SK-MEL-5 (cell line): ENCODE measurements around the gene SLC5A10. TPM values are rescaled to one million over a fixed set of nuclear protein-coding genes. Genes with fewer than 3 reads are reported as not detected.

Experiments
- DNase-seq: peaks from one replicate; pipeline ENCODE4 v3.0.0-alpha.2; 2016; ENCODE audit warnings: low read depth, low spot score
- in situ Hi-C: cut with HindIII; loops from 2 replicates; pipeline ENCODE4 v1.10.0; 2016; ENCODE audit warnings: low sequenced_read_pairs, high pct_unique_total_duplicates, low pct_unique_long_range_greater_than_20kb
- total RNA-seq: library from RNA; depleted of rRNA; stranded (reverse); fragments of >200 nt; shearing (Covaris generic); gene quantifications from 2 replicates; pipeline ENCODE4 v1.2.3, GENCODE V29; 2014

SLC5A10 gene
- total RNA-seq, 1 experiment from 2014 or later, result 0.11 TPM

DNA sequence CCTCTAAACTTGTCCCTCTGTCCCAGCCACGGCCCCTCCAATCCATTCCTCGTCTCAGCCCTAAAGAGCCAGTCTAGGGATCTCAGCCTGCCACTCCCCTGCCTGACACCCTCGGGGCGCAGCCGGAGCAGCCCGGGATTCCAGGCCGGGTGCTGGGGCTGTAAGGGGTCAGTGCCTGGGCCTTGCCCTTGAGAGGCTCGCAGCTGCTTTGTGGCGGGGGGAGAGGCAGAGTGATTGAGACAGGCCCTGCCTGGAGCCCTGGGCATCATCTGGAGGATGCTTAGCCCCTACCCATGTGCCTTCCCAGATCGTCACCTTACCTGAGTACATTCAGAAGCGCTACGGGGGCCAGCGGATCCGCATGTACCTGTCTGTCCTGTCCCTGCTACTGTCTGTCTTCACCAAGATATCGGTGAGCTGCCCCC lies 8.3 kb downstream of the SLC5A10 start:
- DNase-seq, result no peak

DNA sequence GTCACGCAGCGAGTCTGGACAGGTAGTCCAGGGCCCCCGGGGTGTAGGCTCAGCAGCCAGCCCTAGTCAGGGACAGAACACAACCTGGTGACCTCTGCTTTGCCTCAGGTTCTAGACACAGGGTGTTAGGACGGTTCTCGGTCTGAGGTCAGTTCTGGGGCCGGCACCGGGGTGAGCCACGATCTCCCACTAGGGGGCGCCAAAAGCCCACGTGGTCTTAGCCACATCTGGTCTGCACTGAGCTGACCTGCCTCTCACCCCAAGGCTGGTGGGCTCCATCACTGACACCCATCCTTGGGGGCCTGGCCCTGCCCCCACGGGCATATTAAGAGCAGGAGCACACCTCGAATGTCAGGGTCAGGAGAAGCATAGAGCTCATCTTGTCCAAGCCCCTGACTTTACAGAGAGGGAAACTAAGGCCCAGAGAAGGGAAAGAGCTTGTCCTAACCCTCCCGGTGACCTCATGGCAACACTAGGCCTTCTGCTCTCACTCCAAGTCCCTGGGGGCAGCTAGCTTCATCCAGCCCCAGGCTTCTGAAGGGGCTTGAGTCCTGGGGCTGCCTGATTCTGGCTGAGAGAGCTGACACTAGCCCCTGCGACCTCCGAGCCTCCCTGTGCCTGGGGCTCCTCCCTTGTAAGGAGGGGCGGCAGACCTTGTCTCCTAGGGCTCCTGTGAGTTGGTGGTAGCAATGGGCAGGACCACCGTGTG lies 9.0 kb downstream of the SLC5A10 start:
- in situ Hi-C loops, result no loop called here

More for the DNA sequence above, 8.3 kb downstream of the SLC5A10 start:
- in situ Hi-C loops, result no loop called here

DNA sequence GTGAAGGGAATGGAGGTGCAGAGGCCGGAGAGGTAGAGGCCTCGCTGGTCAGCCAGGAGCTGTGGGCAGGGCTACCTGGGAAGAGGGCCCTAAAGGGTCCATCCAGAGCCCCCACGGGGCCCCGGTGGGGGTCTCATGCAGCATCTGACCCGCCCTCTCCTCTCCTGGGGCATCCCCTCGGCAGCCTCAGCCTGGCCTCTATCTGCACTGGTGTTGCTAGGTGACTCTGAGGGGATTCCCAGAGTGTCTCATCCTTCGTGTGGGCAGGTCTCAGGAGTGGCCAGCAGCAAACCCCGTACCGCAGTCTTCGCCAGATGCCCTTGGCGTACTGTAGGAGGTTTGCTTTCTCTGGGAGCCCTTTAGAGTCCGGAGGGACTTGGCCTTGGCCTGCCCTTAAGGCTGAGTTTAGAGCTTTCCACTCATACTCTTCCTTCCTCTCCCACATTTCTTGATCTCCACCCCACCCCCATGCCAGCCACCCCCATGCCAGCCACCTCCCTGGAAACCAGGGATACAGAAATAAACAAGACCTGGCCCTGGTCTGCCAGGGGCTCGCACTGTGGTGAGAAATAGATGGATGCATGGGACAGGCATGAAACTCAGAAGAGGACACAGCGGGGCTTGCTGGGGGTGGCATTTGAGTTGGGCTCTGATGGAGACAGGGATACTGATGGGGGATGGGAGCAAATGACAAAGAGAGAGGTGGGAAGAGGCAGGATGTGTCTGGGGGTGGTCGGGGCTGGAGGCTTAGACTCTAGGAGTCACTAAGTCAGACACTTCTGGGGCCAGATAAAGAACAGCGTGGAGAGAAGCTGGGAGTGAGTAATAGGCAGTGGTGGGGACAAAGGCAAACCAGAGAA lies 9.9 kb downstream of the SLC5A10 start:
- in situ Hi-C loops, result no loop called here
- DNase-seq, result no peak

More for the DNA sequence above, 9.0 kb downstream of the SLC5A10 start:
- peak; percentile 75 for DNase-seq

DNA sequence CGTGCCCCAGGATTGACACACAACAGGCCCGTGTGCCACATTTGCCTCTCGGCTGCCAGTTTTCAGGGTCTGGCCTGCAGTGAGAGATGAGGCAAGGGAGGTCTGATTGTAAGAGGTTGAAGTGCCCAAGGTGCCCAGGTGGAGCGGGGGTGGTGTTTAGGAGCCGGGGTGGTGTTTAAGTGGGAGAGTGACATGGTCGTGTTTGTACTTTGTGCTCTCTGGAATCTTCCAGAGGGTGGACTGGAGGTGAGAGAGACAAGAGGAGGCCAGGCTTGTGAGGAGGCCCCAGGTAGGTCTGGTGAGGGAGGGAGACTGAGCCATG lies 10.5 kb downstream of the SLC5A10 start:
- no peak for DNase-seq
- in situ Hi-C loops, result no loop called here

DNA sequence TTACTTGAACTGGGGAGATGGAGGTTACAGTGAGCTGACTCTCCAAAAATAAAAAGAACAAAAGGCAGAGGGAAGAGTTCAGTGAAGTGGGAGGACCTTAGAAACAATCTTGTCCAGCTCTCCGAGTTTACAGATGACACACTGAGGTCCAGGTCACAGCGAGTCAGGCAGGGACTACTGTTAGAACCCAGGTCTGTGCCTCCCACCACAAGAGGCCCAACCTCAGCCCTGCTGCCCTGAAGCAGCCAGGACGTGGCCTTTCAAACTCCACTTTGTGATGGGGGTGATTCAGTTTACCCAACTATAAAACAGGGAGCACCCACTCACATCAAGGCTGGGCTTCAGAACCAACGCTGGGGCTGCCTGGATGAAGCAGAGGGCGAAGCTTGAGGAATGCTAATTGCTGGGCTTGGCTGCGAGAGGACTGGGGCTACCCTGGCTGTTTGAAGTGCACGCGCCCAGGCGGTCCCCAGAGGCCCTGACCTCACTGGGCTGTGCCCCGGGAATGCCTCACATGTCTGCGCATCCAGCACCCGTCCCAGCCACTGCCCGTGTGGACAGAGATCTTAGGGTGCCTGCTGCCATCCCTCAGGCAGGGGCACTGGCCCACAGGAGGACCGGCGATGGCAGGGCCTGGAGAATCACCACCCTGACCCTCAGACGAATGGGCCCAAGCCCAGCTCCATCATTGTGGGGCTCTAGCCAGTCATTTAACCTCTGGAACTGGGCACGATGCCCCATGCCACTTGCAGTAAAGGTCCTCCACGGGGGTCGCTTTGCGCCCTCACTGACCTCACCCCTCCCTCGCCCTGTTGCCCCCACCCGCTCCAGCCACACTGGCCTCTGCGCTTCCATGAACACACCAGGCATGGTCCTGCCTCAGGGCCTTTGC lies 11.4 kb downstream of the SLC5A10 start:
- DNase-seq, result no peak
- in situ Hi-C loops, result no loop called here

DNA sequence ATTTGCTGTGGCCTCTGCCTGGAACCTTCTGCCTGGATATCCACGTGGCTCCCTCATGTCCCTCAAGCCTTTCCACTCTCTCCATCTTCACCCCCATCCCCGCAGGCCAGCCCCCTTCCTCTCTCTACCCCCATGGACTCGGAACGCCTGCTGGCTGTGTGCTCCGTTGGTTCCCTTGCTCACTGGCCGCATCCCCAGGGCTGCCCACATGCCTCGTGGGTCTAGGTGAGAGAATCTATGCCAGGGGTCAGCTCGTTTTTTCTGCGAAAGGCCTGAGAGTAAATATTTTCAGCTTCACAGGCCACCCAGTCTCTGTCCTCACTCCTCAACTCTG lies 12.0 kb downstream of the SLC5A10 start:
- in situ Hi-C loops, result no loop called here
- no peak for DNase-seq

DNA sequence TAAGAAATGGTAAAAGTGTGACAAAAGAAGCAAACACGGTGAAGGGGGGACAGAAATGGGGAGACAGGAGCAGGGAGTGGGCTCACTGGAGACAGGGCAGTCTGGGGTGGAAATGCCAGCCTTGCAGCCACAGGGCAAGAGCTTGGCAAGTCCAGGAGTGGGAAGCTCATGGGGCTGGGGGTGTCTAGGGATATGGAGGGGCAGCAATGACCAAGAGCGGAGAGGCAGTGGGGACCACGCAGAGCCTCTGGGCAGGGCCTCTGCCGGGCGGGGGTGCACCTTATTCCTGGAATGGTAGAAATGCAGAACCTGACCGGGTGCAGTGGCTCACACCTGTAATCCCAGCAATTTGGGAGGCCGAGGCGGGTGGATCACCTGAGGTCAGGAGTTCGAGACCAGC lies 12.6 kb downstream of the SLC5A10 start:
- DNase-seq, result no peak
- in situ Hi-C loops, result no loop called here

DNA sequence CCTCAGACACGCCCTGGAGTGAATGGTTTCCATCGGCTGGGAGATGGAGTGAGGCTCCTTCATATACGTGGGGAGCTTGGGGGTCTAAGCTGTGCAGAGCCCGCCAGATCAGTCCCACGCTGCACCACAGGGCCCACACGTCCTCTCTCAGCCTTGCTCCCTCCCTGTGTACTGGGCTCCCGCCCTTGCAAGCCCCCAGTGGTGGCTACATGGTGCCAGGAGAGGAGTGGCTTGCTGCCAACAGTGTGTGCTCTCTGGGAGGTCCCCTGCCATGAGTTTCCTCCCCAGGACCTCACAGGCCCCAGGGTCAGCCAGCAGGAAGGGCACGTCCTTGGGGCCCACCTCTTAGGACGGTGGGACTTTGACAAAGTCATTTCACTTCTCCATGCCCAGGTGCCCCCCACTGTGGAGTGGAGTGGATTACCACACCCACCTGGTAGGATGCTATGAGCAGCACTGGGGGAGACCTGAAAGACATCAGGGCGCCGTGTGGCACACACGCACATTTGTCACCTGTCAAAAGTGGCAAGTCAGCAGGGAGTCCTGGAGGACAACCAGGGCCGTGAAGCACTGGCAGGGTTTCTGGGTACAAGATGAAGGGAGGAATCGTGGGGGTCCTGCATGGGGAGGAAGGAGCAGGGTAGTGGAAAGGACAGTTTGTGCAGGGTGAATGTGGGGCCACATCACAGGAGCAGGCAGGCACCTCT lies 13.7 kb downstream of the SLC5A10 start:
- in situ Hi-C loops, result no loop called here
- DNase-seq, result no peak

DNA sequence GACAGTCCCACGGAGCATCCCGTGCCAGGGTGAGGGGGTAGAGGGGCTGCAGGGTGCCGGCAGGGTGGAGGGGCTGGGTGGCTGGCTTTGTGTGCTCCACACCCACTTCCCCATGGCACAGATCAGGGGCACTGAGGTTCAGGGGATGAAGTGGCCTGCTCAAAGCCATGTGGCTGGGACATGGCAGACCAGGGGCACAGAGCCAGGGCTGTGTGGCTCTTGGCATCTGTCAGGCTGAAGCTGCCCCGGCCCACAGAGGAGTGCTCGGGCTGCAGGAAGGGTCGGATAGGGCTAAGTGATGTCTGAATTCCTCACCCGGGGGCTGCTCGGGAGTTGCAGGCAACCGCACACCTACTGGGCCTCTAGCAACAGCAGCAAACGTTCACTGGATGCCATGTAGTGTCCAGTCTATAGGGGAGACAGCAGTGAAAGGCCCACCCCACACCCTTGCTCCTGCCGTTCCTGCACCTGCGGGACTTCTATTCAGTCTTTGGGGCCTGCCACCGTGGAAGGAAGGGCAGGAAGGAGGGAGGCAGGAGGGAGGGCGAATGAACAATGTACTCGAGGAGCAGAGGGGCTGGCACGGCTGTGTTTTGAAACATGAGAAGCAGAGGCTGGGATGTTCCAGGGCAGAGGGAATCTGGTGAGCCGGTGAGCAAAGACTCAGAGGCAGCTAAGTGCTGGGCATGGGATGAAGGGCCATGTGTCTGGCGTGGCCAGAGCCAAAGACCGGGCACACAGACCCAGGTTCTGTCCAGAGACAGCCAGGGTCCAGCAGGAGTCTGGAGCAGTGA lies 15.1 kb downstream of the SLC5A10 start:
- DNase-seq, result no peak
- in situ Hi-C loops, result no loop called here

DNA sequence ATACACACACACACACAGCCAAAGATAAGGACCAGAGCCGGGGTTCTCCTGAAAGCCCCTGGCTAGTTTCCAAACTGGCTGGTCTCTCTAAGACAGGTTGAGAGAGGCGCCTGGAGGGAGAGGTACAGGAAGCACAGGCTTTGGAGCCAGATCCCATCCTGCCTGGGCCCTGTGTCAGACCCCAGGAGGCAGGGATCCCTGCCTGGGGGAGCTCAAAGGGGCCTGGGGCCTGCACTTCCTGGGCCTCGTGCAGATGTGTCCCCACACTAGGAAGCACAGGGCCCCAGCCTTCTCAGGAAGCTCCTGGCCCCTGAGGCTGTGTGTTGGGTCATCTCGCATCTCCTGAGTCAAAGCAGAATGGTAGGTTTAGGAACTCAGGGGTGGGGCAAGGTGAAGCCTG lies 16.0 kb downstream of the SLC5A10 start:
- in situ Hi-C loops, result no loop called here
- DNase-seq, result no peak

DNA sequence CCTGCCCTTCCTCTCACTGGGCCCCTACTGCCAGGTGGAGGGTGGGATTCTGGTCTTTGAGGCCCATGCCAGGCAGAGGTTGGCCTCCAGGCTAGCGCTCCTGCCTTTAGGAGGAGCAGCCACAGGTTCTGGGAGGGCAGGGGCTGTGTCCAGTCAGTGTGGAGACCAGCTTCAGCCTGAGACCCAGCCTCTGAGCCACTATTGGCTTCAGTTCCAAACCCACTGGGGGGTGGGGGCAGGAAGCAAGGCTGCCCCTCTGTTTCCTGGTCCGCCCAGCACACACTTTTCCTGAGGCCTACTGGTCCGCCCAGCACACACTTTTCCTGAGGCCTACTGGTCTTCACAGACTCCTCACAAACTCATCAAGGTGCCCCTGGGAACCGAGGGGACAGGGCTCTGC lies 16.4 kb downstream of the SLC5A10 start:
- in situ Hi-C loops, result no loop called here
- DNase-seq, result no peak

DNA sequence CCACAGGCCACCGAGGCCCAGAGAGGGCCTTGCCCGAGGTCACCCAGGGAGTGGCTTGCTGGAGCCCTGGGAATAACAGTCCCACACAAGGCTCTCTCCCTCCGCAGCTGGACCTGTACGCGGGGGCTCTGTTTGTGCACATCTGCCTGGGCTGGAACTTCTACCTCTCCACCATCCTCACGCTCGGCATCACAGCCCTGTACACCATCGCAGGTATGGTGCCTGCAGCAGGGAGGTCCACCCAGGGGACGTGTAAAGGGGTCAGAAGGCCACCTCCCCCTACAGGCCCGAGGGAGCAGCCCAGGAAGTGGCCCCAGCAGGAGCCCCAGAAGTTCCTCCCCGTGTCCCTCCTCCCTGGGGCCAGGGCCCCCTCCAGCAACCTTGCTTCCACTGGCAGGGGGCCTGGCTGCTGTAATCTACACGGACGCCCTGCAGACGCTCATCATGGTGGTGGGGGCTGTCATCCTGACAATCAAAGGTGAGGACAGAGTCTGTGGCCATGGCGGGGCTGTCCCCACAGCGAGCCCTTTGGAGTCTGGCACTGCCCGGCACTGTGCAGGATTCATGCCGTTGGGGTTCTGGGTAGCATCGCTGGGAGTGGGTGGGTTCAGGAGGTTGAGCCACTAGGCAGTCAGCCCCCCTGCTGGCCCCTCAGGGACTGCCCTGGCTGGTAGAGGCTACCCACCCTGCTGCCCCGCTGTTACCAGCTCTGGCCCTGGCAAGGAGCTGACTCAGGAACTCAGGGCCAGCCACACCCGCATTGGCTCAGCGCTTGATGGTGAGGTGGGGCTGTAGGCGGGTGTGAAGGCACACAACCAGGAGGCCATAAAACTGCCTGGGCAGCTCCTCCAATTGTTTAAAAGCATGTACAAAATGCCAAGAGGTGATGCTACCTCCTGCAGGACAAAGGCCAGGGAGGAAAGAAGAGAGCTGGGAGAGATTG lies 17.3 kb downstream of the SLC5A10 start:
- in situ Hi-C loops, result no loop called here
- no peak for DNase-seq

DNA sequence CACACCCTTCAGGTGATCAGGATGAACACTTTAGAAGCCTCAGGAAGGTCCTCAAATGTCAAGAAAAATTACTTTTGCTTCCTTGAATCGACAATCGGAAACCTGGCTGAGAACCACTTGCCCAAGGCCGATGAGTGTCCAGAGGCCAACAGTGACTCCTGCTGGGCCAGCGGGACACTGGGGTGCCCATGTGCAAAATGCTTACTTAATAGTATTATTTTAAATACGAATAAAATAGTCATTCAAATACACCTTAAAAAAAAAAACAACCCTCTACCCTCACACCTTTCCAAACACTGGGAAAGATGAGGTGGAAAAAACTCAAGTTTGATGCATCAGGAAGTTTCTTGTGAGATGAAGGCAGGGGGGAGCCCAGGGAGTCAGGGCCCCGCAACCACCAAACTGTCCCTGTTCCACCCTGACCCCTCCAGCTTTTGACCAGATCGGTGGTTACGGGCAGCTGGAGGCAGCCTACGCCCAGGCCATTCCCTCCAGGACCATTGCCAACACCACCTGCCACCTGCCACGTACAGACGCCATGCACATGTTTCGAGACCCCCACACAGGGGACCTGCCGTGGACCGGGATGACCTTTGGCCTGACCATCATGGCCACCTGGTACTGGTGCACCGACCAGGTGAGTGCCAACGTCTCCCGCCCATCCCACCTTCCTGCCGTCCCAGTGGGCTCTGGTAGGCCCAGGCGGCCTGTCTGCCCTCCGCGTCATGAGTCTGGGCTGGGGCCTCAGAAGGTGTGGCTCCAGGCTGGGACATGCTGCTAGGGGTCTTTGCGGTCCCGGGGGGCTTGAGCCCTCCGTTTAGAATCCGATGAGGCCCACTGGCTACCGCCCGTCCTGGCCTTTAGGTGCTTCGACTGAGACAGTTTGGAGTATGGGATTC lies 18.9 kb downstream of the SLC5A10 start:
- no peak for DNase-seq

DNA sequence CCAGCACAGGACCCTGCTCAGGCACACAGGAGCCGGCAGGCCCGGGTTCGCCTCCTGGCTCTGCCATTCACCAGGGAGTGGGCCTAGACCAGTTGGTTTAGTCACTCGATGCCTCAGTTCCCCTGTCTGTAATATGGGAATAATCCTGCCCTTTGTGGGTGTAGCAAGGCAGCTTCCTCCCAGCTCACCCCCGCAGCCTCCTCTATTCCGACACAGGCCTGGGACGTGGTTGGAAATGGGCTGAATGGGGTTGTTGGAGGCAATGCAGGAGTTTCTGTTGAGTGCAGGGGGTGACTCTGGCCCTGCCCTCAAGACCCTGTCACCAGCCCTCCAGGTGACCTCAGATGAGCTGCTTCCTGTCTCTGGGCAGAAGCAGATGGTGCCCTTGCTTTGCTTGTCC lies 19.8 kb downstream of the SLC5A10 start:
- in situ Hi-C loops, result no loop called here
- no peak for DNase-seq

More for the DNA sequence above, 18.9 kb downstream of the SLC5A10 start:
- in situ Hi-C loops, result no loop called here
